ENCODE data around the gene RRAD.

The RRAD gene

DNA sequence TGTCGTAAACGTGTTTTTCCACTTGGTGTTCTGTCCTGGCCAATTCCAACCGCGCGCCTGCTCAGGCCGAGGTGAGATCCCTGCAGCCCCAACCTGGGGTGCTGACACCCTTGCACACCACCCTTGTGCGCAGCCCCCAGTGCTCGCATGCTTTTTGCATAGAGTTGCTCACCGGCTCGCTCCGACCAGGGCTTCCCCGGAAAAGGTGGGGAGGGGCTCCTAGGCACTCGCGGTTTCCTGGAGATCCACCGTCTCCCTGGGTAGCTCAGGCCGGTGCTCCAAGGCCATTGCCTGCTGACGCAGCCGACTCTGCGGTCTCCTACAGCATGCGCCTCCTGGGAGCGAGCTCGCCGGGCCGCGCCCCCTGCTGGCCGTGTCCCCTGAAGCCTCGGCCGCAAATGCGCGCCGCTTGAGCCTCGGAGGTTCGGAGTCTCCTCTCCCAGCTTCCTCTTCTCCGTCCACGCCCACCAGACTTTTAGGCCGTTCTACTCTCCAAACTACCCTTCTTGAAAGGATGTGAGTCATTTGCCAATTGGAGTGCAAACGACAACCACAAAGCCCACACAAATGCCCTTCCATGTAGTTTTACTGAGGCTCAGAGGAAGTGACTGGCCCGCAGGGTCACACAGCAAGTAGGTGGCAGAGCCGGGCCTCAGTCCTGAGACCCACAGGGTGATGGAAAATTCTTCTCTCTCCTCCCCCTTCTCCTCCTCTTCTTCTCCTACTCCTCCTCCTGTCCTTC lies 52.2 kb downstream of the RRAD start:
- TF ChIP-seq SUZ12 (IDR thresholded peaks at IDR 0.05; ENCODE audit: extremely low read depth, insufficient read depth, insufficient read length) (no peak), YY1 (IDR thresholded peaks at IDR 0.05; ENCODE audit: insufficient read depth, insufficient read length) (no peak), ZNF274 (IDR thresholded peaks at IDR 0.05; ENCODE audit: low read depth, low read length) (no peak)

GRCh38 chr16:66872559-66872942 lies 52.8 kb downstream of the RRAD start:
- H3K4me1 ChIP-seq (ENCODE audit: insufficient read depth, insufficient read length): peaks cover 6% of the 10 kb centered on the region
- no peak for TF ChIP-seq YY1 (IDR thresholded peaks at IDR 0.05; ENCODE audit: insufficient read depth, insufficient read length)
- TF ChIP-seq ZNF274 (IDR thresholded peaks at IDR 0.05; ENCODE audit: low read depth, low read length): no peak
- TF ChIP-seq SUZ12 (IDR thresholded peaks at IDR 0.05; ENCODE audit: extremely low read depth, insufficient read depth, insufficient read length): no peak
- H3K4me3 ChIP-seq (ENCODE audit: insufficient read length, low read depth): peak overlapping the region; percentile 48
- H3K27me3 ChIP-seq (ENCODE audit: insufficient read depth, insufficient read length): no peaks in the 10 kb centered on the region
- no peaks in the 10 kb centered on the region for H3K9me3 ChIP-seq (ENCODE audit: insufficient read depth, low read length)
- DNase-seq (ENCODE audit: low read depth, low spot score): no peak
- H3K36me3 ChIP-seq (ENCODE audit: insufficient read depth, insufficient read length, low read length): no peaks in the 10 kb centered on the region
- H3K9ac ChIP-seq (ENCODE audit: insufficient read length, low read depth): peak overlapping the region; percentile 79

More for the DNA sequence above, 52.2 kb downstream of the RRAD start:
- DNase-seq (ENCODE audit: low read depth, low spot score): peak; percentile 90
- no peaks in the 10 kb centered on the region for H3K27me3 ChIP-seq (ENCODE audit: insufficient read depth, insufficient read length)
- H3K36me3 ChIP-seq (ENCODE audit: insufficient read depth, insufficient read length, low read length): no peaks in the 10 kb centered on the region
- peak overlapping the region; percentile 48 for H3K4me3 ChIP-seq (ENCODE audit: insufficient read length, low read depth)
- peaks cover 6% of the 10 kb centered on the region for H3K4me1 ChIP-seq (ENCODE audit: insufficient read depth, insufficient read length)
- peak overlapping the region; percentile 79 for H3K9ac ChIP-seq (ENCODE audit: insufficient read length, low read depth)
- H3K9me3 ChIP-seq (ENCODE audit: insufficient read depth, low read length): no peaks in the 10 kb centered on the region

- H3K9ac ChIP-seq (ENCODE audit: insufficient read length, low read depth): no peak overlapping the region
- DNase-seq (ENCODE audit: low read depth, low spot score): no peak
- peaks cover 6% of the 10 kb centered on the region for H3K4me1 ChIP-seq (ENCODE audit: insufficient read depth, insufficient read length)
- H3K4me3 ChIP-seq (ENCODE audit: insufficient read length, low read depth): no peak overlapping the region
- H3K27me3 ChIP-seq (ENCODE audit: insufficient read depth, insufficient read length): no peaks in the 10 kb centered on the region
- no peak for TF ChIP-seq YY1 (IDR thresholded peaks at IDR 0.05; ENCODE audit: insufficient read depth, insufficient read length)
- no peak for TF ChIP-seq ZNF274 (IDR thresholded peaks at IDR 0.05; ENCODE audit: low read depth, low read length)
- no peak for TF ChIP-seq SUZ12 (IDR thresholded peaks at IDR 0.05; ENCODE audit: extremely low read depth, insufficient read depth, insufficient read length)
- H3K36me3 ChIP-seq (ENCODE audit: insufficient read depth, insufficient read length, low read length): no peaks in the 10 kb centered on the region
- no peaks in the 10 kb centered on the region for H3K9me3 ChIP-seq (ENCODE audit: insufficient read depth, low read length)
Measured at GRCh38 chr16:66871840-66872239, 53.5 kb downstream of the RRAD start.
